BJ (cell line): ENCODE measurements around the gene METRNL. TPM values are rescaled to one million over a fixed set of nuclear protein-coding genes. Genes with fewer than 3 reads are reported as not detected.
"Not testable (repeated sequence)": the region's sequence is repeated elsewhere in the genome, so short reads cannot be mapped to it uniquely, and the experiment has no call there.

Experiments used
- CTCF ChIA-PET: fragments of 350-600 bp; formaldehyde crosslinking; extraction: SDS; loops from one replicate; lab custom pipeline; 2021; ENCODE audit warnings: antibody characterized with exemption, inconsistent platforms; lab: Yijun Ruan, JAX
- POLR2A ChIA-PET: fragments of 300-600 bp; sonication (Branson Sonifier 250); formaldehyde crosslinking; extraction: SDS; loops from one replicate; lab custom pipeline; 2021; ENCODE audit warnings: antibody characterized with exemption; lab: Charles Lee
- DNase-seq: peaks from one replicate; pipeline ENCODE4 v3.0.0-alpha.2; 2011; ENCODE audit warnings: low read depth
- H3K27me3 ChIP-seq: 2 replicates; pipeline ENCODE4 v1.6.0; 2011; ENCODE audit warnings: low read length; ENCODE audit not compliant: control insufficient read depth, insufficient read depth
- H3K36me3 ChIP-seq: 2 replicates; pipeline ENCODE4 v1.5.1; 2011; ENCODE audit warnings: low read length; ENCODE audit not compliant: control insufficient read depth, insufficient read depth
- H3K4me3 ChIP-seq: 2 replicates; pipeline ENCODE4 v1.5.1; 2011; ENCODE audit warnings: low read depth, mild to moderate bottlenecking, control low read depth, low read length
- polyA plus RNA-seq: library from polyadenylated mRNA; depleted of rRNA; stranded (reverse); fragments of >200 nt; gene quantifications from 2 replicates; pipeline ENCODE4 v1.2.3, GENCODE V29; 2011
- TF ChIP-seq, protein P1 (sequence below): IDR thresholded peaks from 2 replicates; pipeline ENCODE4 v1.5.1; 2011; ENCODE audit warnings: low read depth, mild to moderate bottlenecking, control low read depth, inconsistent platforms, low read length, moderate library complexity; ENCODE audit not compliant: insufficient read depth

Gene METRNL
- polyA plus RNA-seq, 1 experiment: 63.2 TPM

DNA sequence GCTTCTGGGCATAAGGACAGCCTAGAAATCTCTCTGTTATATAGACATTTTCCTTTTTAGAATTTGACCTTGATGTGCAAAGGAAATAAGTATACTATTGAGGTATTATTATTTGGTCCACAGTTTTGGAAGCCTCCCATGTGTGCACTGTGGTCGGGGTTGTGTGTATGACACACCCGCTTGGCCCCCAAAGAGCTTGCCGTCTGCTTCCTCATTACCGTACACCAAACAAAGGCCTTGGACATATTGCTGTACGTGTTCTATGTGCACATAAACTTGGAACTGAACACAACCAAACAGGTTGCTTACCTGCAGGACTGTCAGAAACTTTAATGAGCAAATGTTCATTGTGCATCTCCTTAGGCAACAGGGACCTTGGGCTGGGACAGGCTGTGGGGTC, 38.2 kb downstream of the METRNL start:
- ChIA-PET CTCF (interaction anchor here (1.0 kb wide), 1 partner anchor 12 kb away, joined by 3 read pairs; no protein-coding TSS in a partner anchor), POLR2A (no interaction called here)
- no peak overlapping the region for H3K4me3 ChIP-seq
- TF ChIP-seq, protein P1, sequence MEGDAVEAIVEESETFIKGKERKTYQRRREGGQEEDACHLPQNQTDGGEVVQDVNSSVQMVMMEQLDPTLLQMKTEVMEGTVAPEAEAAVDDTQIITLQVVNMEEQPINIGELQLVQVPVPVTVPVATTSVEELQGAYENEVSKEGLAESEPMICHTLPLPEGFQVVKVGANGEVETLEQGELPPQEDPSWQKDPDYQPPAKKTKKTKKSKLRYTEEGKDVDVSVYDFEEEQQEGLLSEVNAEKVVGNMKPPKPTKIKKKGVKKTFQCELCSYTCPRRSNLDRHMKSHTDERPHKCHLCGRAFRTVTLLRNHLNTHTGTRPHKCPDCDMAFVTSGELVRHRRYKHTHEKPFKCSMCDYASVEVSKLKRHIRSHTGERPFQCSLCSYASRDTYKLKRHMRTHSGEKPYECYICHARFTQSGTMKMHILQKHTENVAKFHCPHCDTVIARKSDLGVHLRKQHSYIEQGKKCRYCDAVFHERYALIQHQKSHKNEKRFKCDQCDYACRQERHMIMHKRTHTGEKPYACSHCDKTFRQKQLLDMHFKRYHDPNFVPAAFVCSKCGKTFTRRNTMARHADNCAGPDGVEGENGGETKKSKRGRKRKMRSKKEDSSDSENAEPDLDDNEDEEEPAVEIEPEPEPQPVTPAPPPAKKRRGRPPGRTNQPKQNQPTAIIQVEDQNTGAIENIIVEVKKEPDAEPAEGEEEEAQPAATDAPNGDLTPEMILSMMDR: no peak
- no peak for DNase-seq
- H3K27me3 ChIP-seq: no peaks in the 10 kb centered on the region; the same call in 1 of the 2 replicates
- no peaks in the 10 kb centered on the region for H3K36me3 ChIP-seq

DNA sequence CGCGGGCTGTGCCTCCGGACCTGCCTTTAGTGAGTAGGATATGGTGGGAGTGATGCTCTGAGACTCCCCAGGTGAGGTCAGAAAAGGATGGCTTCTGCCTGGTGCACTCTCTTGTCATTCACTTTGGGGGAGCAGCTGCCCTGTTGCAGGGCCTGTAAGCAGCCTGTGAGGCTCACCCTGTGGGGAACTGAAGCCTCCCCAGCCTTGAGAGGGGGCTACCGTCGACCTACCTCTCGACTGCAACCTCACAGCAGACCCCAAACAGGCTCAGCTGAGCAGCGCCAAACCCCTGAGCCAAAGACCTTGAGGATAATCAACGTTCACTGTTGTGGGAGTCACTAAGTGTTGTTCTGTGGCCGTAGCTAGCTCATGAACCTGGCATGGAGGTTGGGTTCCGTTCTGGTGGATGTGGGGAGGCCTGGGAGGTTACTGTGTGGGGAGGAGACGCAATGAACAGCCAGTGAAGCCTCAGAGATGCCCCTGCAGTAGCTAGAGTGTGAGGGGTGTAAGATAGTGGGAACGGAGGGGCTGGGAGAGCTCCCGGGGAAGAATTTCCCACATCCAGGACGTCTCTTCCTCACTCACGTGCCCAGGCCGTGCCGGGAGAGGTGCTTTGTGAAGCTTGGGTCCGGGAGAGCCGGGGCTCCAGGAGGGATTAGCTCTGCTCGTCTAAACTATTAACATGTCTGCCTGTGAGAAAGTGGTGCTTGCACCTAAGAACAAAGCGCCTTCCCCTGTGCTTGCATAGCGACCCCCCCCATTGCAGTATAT, 38.8 kb downstream of the METRNL start:
- TF ChIP-seq, protein P1: no peak
- H3K27me3 ChIP-seq: no peaks in the 10 kb centered on the region; the same call in 1 of the 2 replicates
- ChIA-PET POLR2A (no interaction called here), CTCF (no interaction called here)
- H3K36me3 ChIP-seq: no peaks in the 10 kb centered on the region
- no peak for DNase-seq
- H3K4me3 ChIP-seq: no peak overlapping the region

DNA sequence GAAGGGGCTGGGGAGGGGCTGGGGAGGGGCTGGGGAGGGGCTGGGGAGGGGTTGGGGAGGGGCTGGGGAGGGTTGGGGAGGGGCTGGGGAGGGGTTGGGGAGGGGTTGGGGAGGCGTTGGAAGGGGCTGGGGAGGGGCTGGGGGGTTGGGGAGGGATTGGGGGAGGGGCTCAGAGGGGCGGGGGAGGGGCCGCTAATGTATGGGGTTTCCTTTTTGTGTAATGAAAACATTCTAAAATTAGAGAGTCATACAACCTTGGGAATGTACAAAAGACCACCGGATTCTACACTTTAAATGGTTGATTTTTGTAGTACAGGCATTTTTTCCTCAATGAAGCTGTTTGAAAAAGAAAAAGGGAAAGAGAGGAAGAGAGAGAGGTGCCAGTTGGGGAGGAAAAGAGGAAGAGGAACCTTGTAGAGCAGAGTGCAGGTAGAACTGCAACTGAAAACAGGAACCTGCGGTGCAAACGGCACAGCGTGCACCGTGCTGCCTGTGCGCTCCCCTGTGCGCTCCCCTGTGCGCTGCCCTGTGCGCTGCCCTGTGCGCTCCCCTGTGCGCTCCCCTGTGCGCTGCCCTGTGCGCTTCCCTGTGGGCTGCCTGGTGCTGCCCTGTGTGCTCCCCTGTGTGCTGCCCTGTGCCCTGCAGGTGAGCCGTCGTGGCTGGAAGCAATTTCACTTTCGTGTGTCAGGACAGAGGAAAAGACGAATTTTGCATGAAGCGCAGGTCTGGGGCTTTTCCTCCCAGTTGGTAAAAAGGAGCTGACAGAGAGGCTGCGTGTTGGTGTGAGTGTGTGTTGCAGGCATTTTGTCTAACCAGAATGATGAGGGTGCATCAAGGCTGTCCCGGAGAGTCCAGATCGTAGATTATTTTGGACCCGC, 40.8 kb downstream of the METRNL start:
- DNase-seq: no peak
- POLR2A ChIA-PET: no interaction called here
- TF ChIP-seq, protein P1: no peak

DNA sequence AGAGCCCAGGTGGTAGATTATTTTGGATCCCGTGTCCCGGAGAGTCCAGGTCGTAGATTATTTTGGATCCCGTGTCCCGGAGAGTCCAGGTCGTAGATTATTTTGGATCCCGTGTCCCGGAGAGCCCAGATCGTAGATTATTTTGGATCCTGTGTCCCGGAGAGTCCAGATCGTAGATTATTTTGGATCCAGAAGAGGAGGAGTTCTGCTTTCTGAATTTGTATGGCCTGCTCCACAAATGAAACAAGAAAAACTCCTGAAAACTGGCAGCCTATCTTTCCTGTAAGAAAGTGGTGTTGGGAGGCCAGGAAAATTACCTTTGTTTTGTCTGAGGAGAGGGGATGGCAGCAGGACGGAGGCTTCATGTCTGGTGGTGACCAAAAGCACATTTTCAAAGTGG, 42.1 kb downstream of the METRNL start:
- POLR2A ChIA-PET, DNase-seq, H3K27me3 ChIP-seq, H3K36me3 ChIP-seq, H3K4me3 ChIP-seq: not testable (repeated sequence)
- CTCF ChIA-PET: interaction anchor here (0.8 to 2.1 kb wide), 2 partner anchors 11 to 58 kb away, joined by 3 to 8 read pairs; no protein-coding TSS in a partner anchor

More for the DNA sequence above, 40.8 kb downstream of the METRNL start:
- H3K4me3 ChIP-seq: no peak overlapping the region
- no peaks in the 10 kb centered on the region for H3K36me3 ChIP-seq
- peaks cover 2% of the 10 kb centered on the region; the same call in 1 of the 2 replicates for H3K27me3 ChIP-seq
- CTCF ChIA-PET: no interaction called here

DNA sequence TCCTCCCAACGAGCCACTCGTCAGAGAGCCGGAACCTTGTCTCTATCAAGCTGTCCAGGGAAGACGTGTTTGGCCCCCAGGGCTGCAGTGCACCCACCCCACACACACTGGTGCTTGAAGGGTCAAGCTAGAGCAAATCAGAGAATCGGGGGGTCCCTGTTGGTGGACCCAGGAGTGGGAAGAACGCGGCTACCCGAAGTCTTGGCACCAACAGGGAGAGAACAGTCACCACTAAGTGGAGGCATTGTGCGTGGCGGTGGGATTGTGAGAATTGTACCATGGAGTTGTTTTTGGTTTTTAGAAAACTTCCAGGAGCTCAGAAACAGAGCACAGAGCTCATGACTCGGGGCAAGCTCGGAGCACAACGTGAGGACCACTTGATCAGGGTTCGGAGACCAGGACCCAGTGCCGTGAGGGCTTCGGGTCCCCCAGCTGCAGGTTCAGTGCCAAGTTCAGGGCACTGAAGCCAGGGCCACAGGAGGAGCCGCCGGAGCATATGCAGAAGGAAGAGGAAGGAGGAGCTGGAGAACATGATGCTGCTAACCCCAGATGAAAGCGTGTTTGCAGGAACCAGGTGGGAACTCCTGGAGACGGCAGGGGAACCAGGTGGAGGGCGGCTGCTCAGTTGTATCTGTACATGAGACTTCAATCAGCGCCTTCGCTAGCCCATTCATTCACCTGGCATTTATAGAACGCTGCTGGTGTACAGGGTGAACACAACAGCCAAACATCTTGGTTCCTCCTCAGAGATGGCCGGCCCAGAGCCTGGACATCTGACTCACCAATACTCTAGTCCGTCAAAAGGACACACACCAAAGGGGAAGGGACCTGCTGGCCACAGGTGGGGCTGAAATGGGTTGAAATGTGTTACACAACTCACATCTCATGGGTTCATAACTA, 42.8 kb downstream of the METRNL start:
- POLR2A ChIA-PET: interaction anchor here (0.5 kb wide), 1 partner anchor 11 kb away, joined by 4 read pairs; no protein-coding TSS in a partner anchor
- CTCF ChIA-PET: interaction anchor here (0.6 to 2.1 kb wide), 3 partner anchors 10 to 207 kb away, joined by 3 to 8 read pairs (median 3); no protein-coding TSS in a partner anchor

More for the DNA sequence above, 42.8 kb downstream of the METRNL start:
- TF ChIP-seq, protein P1: no peak
- Histone ChIP-seq H3K27me3 (peaks cover 4% of the 10 kb centered on the region), H3K4me3 (no peak overlapping the region), H3K36me3 (no peaks in the 10 kb centered on the region)
- no peak for DNase-seq
